Caco-2 (cell line): ENCODE data around the gene STEAP3. TPM values are rescaled to one million over a fixed set of nuclear protein-coding genes. Genes with fewer than 3 reads are reported as not detected.

Experiments used
- BruUV-seq: library from RNA; stranded (reverse); fragments of 400-500 nt; replicated peaks from 2 replicates; lab custom pipeline; 2021; lab: Mats Ljungman, UMichigan
- CTCF ChIA-PET: fragments of 300-600 bp; sonication (Branson Sonifier 250); formaldehyde crosslinking; loops from one replicate; lab custom pipeline; 2022; ENCODE audit warnings: antibody characterized with exemption; lab: Charles Lee
- POLR2A ChIA-PET: fragments of 300-600 bp; sonication (Branson Sonifier 250); formaldehyde crosslinking; loops from one replicate; lab custom pipeline; 2022; ENCODE audit warnings: antibody characterized with exemption; lab: Charles Lee
- DNase-seq, 2 experiments: peaks; one replicate each; pipeline versions ENCODE4 v3.0.0 to v3.0.0-alpha.2; 2020 to 2022
- H3K27me3 ChIP-seq: replicated peaks from 2 replicates; pipeline ENCODE4 v1.6.0; 2011; ENCODE audit warnings: low read length; ENCODE audit not compliant: control insufficient read depth, insufficient read depth
- H3K36me3 ChIP-seq: 2 replicates; pipeline ENCODE4 v1.5.1; 2011; ENCODE audit warnings: low read length; ENCODE audit not compliant: control insufficient read depth, insufficient read depth
- H3K4me1 ChIP-seq: fragments of 250-450 bp; sonication (Bioruptor Pico); 2 replicates; pipeline ENCODE4 v1.5.1; 2020; ENCODE audit warnings: mild to moderate bottlenecking
- H3K4me3 ChIP-seq: 2 replicates; pipeline ENCODE4 v1.5.1; 2011; ENCODE audit warnings: low read depth, mild to moderate bottlenecking, control low read depth, low read length
- H3K9me3 ChIP-seq: fragments of 250-450 bp; sonication (Bioruptor Pico); 2 replicates; pipeline ENCODE4 v1.5.1; 2020; ENCODE audit warnings: mild to moderate bottlenecking, moderate library complexity
- H3K27ac Mint-ChIP-seq: one replicate; pipeline ENCODE4 v1.8.0; 2022; ENCODE audit warnings: mixed read lengths; ENCODE audit not compliant: unreplicated experiment
- H3K27me3 Mint-ChIP-seq: one replicate; pipeline ENCODE4 v1.8.0; 2022; ENCODE audit warnings: mixed read lengths; ENCODE audit not compliant: insufficient read depth, unreplicated experiment
- H3K36me3 Mint-ChIP-seq: one replicate; pipeline ENCODE4 v1.8.0; 2022; ENCODE audit warnings: mild to moderate bottlenecking, mixed read lengths; ENCODE audit not compliant: insufficient read depth, unreplicated experiment
- H3K4me1 Mint-ChIP-seq: one replicate; pipeline ENCODE4 v1.8.0; 2022; ENCODE audit warnings: low read depth, mixed read lengths; ENCODE audit not compliant: unreplicated experiment
- H3K4me3 Mint-ChIP-seq: one replicate; pipeline ENCODE4 v1.8.0; 2022; ENCODE audit warnings: mild to moderate bottlenecking, moderate library complexity, mixed read lengths; ENCODE audit not compliant: unreplicated experiment
- H3K9me3 Mint-ChIP-seq: one replicate; pipeline ENCODE4 v1.8.0; 2022; ENCODE audit warnings: mixed read lengths; ENCODE audit not compliant: unreplicated experiment
- CTCF ChIP-seq, 2 experiments: fragments of 200-600 bp in 1 of 2; IDR thresholded peaks; 1 replicate in 1 of 2; 2 replicates in 1 of 2; pipeline versions ENCODE4 v1.5.1 to v1.8.0; 2011 to 2022; ENCODE audit warnings: antibody characterized with exemption in 1 of 2, control low read depth in 1 of 2, inconsistent platforms in 1 of 2, low read depth in 1 of 2, low read length in 1 of 2, mild to moderate bottlenecking in 1 of 2, moderate library complexity in 1 of 2; ENCODE audit not compliant: insufficient read depth in 1 of 2, severe bottlenecking in 1 of 2, unreplicated experiment in 1 of 2
- intact Hi-C: fragments of 100-400 bp; cut with micrococcal nuclease; formaldehyde crosslinking; loops from one replicate; pipeline ENCODE4 v1.10.0; 2022; ENCODE audit not compliant: unreplicated experiment
- total RNA-seq: library from RNA; stranded (reverse); gene quantifications from 2 replicates; pipeline ENCODE4 v1.2.3, GENCODE V29; 2022

Gene STEAP3
- total RNA-seq, 1 experiment from 2014 or later, result 20.4 TPM

- H3K4me3 ChIP-seq, result no peak overlapping the region
- H3K27ac Mint-ChIP-seq, result no peak overlapping the region
- H3K36me3 Mint-ChIP-seq, result no peaks in the 10 kb centered on the region
- H3K9me3 ChIP-seq, result no peaks in the 10 kb centered on the region
- H3K4me1 ChIP-seq, result no peaks in the 10 kb centered on the region
- intact Hi-C loops, result no loop called here
- ChIA-PET CTCF (no interaction called here), POLR2A (no interaction called here)
- no TSS peak for BruUV-seq
- no peaks in the 10 kb centered on the region for H3K27me3 ChIP-seq
- no peak overlapping the region for H3K4me3 Mint-ChIP-seq
- H3K4me1 Mint-ChIP-seq, result no peaks in the 10 kb centered on the region
- no peak for TF ChIP-seq CTCF (IDR thresholded peaks at IDR 0.05; ENCODE audit: insufficient read depth in 1 of 2, low read depth in 1 of 2, low read length in 1 of 2, severe bottlenecking in 1 of 2, unreplicated experiment in 1 of 2)
- no peak for DNase-seq
- H3K27me3 Mint-ChIP-seq, result no peaks in the 10 kb centered on the region
- H3K36me3 ChIP-seq, result no peaks in the 10 kb centered on the region
- H3K9me3 Mint-ChIP-seq, result no peaks in the 10 kb centered on the region
Observed at GRCh38 chr2:119204525-119204924, 19.1 kb upstream of the STEAP3 start.

- no peaks in the 10 kb centered on the region for H3K36me3 ChIP-seq
- no peaks in the 10 kb centered on the region for H3K4me1 ChIP-seq
- POLR2A ChIA-PET, result no interaction called here
- no peak for DNase-seq
- TF ChIP-seq CTCF (IDR thresholded peaks at IDR 0.05; ENCODE audit: insufficient read depth in 1 of 2, low read depth in 1 of 2, low read length in 1 of 2, severe bottlenecking in 1 of 2, unreplicated experiment in 1 of 2), result no peak
- Mint-ChIP-seq H3K27me3 (no peaks in the 10 kb centered on the region), H3K9me3 (no peaks in the 10 kb centered on the region), H3K27ac (no peak overlapping the region), H3K36me3 (no peaks in the 10 kb centered on the region), H3K4me3 (no peak overlapping the region), H3K4me1 (no peaks in the 10 kb centered on the region)
- H3K9me3 ChIP-seq, result no peaks in the 10 kb centered on the region
- H3K4me3 ChIP-seq, result no peak overlapping the region
- no peaks in the 10 kb centered on the region for H3K27me3 ChIP-seq
- CTCF ChIA-PET, result interaction anchor here (1.0 kb wide), 1 partner anchor 86 kb away, joined by 3 read pairs; no protein-coding TSS in a partner anchor
- BruUV-seq, result no TSS peak
- intact Hi-C loops, result no loop called here
Observed at GRCh38 chr2:119205001-119205706, 18.5 kb upstream of the STEAP3 start.

GRCh38 chr2:119206201-119206600, 17.4 kb upstream of the STEAP3 start:
- no TSS peak for BruUV-seq
- H3K4me3 Mint-ChIP-seq, result no peak overlapping the region
- CTCF ChIA-PET, result interaction anchor here (1.0 kb wide), 1 partner anchor 85 kb away, joined by 3 read pairs; no protein-coding TSS in a partner anchor

More at GRCh38 chr2:119206201-119206600, 17.4 kb upstream of the STEAP3 start:
- Histone ChIP-seq H3K9me3 (no peaks in the 10 kb centered on the region), H3K36me3 (no peaks in the 10 kb centered on the region), H3K27me3 (no peaks in the 10 kb centered on the region), H3K4me1 (no peaks in the 10 kb centered on the region), H3K4me3 (no peak overlapping the region)
- no peaks in the 10 kb centered on the region for H3K4me1 Mint-ChIP-seq
- POLR2A ChIA-PET, result no interaction called here
- no peak overlapping the region for H3K27ac Mint-ChIP-seq
- intact Hi-C loops, result no loop called here
- H3K36me3 Mint-ChIP-seq, result no peaks in the 10 kb centered on the region
- H3K9me3 Mint-ChIP-seq, result no peaks in the 10 kb centered on the region
- no peak for TF ChIP-seq CTCF (IDR thresholded peaks at IDR 0.05; ENCODE audit: insufficient read depth in 1 of 2, low read depth in 1 of 2, low read length in 1 of 2, severe bottlenecking in 1 of 2, unreplicated experiment in 1 of 2)
- DNase-seq, result no peak
- no peaks in the 10 kb centered on the region for H3K27me3 Mint-ChIP-seq
